Stimulated activated CD4-positive, alpha-beta T cell treated with anti-CD3 and anti-CD28 coated beads, Interleukin-4, amount 100 ng/mL, for 1 hour (primary cell): ENCODE results near the gene CLBA1.

ENCODE experiments used
- DNase-seq: peaks from one replicate; pipeline ENCODE4 v3.0.0-alpha.2; 2020

The CLBA1 gene

GRCh38 chr14:105006831-105007592, 21.4 kb downstream of the CLBA1 start:
- no peak for DNase-seq

- DNase-seq = no peak
Measured at GRCh38 chr14:105007593-105008264, 22.1 kb downstream of the CLBA1 start.

- DNase-seq = no peak
Measured at GRCh38 chr14:105010106-105010505, 24.5 kb downstream of the CLBA1 start.

GRCh38 chr14:105010891-105011291, 25.3 kb downstream of the CLBA1 start:
- DNase-seq = no peak

- DNase-seq = no peak
Measured at GRCh38 chr14:105011312-105011990, 25.9 kb downstream of the CLBA1 start.

DNA sequence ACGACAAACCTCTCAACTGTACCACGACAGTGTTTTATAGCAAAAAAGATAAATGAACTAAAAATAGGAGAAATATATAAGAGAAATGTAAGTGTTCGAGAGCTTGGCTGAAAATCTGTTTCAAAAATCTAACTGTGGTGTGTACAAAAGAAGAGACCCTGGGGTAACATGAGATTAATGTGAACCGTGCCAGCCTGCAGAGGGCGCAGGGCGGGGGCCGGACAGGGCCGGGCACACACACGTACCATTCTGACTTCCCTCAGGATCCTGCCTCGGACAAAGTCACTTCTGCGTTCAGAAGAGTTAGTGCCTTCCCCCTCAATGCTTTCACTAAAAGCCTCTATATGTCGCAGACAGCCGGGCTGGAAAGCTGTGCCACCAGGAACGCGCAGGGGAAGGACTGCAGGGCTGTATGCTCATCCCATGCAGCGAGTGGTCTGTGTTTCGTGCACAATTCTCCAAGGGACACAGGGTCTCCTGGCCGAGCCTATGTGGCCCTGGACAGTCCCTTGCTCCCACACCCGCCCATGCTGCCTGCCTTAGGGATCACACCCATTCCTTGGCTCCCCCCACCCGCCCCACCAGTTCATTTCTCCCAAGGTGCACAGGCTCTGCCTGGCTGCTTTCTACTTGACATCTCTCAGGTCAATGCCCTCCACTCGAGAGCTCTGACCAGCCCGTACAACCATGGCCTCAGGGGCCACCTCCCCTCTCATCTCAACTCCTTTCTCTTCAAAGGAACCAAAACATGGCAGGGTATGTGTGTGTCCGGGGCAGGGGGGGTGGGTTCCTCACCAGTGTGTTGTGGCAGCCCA, 26.8 kb downstream of the CLBA1 start:
- DNase-seq = no peak

DNA sequence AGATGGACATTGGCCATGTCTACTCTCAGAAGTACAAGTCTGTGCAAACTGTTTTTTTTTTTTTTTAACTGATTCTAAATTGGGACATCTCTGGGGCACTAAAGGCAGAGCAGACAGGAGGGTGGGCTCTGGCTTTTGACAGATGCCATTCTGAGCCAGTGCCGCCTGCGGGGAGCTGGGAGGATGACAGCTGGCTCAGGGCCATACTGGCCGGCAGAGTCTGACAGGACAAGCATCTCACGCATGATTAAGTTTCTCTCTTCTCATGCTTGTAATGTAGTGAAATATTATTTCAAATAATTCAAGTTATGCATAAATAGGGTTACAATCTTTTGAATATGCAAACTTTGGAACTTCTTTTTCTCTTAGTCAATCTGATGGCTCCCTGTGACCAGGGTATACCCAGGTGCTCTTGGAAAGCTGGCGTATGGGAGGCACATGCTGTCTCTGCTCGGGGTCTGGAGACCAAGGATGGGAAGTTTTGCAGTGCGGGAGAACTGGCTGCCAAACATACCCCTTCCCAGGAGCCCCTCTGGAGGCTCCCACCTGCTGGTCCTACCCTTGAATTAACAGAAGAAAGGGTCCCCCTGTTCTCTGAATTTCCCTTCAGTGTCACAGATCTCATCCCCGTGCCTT, 27.7 kb downstream of the CLBA1 start:
- DNase-seq = no peak

- DNase-seq = no peak
Measured at GRCh38 chr14:105014032-105014431, 28.4 kb downstream of the CLBA1 start.

GRCh38 chr14:105014631-105015030, 29.0 kb downstream of the CLBA1 start:
- no peak for DNase-seq

GRCh38 chr14:105015242-105015641, 29.7 kb downstream of the CLBA1 start:
- no peak for DNase-seq

GRCh38 chr14:105015905-105016304, 30.3 kb downstream of the CLBA1 start:
- DNase-seq = no peak

DNA sequence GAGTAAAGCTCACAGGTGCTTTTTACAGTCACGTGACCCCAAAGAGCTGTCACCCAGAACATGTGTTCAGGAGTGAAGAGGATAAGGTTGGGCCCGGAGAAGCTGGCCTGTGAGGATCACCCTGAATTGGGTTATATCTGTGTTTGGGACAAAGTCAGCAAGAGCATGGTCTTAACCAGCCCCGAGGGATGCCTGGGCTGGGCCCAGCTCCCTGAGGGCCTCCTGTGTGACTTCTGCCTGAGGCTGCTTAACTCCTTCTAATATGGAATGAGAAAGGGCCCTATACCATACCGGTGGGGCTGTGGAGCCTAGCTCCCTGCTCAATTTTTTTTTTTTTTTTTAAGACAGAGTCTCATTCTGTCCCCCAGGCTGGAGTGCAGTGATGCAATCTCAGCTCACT, 32.8 kb downstream of the CLBA1 start:
- no peak for DNase-seq

GRCh38 chr14:105019861-105020814, 34.5 kb downstream of the CLBA1 start:
- DNase-seq = peak; percentile 60

DNA sequence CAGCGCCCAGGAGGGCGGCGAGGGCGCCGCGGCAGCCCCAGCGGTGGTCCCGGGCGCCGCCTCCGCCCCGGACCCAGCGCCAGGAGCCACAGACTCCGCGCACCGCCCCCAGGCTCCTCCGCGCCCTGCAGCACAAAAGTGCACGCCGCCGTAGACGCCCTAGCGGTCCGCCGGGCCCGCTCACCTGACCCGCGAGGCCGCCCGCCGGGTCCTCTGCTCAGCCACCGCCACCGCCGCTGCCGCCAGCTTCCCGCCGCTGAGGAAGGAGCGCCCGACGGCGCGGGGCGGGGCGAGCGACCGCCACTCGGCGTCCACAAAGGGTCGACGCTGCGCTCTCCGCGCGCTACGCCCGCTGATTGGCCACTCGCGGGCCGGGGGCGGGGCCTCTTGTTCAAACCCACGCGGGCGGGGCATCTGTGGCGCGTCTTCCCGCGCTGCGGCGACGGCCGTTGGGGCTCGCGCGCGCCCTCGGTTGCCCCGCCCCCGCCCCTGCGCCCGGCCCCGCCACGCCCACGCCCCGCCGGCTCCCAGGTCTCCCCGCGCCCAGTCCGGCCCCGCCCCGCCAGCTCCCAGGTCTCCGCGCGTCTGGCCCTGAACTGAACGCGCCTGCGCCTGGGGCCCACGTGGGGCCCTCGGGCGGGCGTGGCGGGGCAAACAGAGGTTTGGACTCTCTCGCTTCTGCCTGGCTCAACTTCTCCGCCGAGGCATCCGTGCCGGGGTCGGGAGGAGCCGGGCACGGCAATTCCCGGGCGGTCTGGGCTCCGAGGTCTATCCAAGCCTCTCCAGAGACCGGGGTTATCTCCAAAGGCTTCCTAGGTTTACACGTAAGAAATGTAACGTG, 35.4 kb downstream of the CLBA1 start, which contains the start of gene CDCA4:
TSS of gene CDCA4 (minus strand) at position 269 of the 841 bp plus-strand sequence. CDS start 9,154 bp downstream, outside the sequence.
- peak; percentile 98 for DNase-seq

GRCh38 chr14:105021656-105022275, 36.2 kb downstream of the CLBA1 start:
- DNase-seq = peak; percentile 53

GRCh38 chr14:105022276-105022670, 36.7 kb downstream of the CLBA1 start:
- no peak for DNase-seq

- DNase-seq = no peak
Measured at GRCh38 chr14:105023144-105023543, 37.6 kb downstream of the CLBA1 start.

- no peak for DNase-seq
Measured at GRCh38 chr14:105023791-105024480, 38.3 kb downstream of the CLBA1 start.

DNA sequence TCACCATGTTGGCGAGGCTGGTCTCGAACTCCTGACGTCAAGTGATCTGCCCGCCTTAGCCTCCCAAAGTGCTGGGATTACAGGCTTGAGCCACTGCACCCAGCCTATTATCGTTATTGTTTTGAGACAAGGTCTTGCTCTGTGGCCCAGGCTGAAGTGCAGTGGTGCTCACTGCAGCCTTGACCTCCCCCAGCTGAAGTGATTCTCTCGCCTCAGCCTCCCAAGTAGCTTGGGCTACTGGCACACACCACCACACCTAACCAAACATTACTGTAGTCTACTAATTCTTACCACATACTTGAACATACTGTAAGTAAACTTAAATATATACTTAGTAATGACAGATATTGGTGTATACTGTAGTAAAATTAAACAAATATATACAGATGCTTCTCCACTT, 39.8 kb downstream of the CLBA1 start:
- DNase-seq = no peak
